SKM-1 treated with dmso at 0.1 percent for 144 hours (cell line): ENCODE data around the gene GORASP1.
A peak's percentile ranks its signal among the peaks of the same experiment; 100 is the strongest.

ENCODE experiments used
- DNase-seq: peaks from one replicate; lab custom pipeline; 2025; ENCODE audit not compliant: unreplicated experiment; lab: John Stamatoyannopoulos, UW

GORASP1 gene

GRCh38 chr3:39141171-39141995, 34.0 kb upstream of the GORASP1 start:
- peak; percentile 15 for DNase-seq

- DNase-seq = no peak
Observed at GRCh38 chr3:39140341-39140971, 33.0 kb upstream of the GORASP1 start.

DNA sequence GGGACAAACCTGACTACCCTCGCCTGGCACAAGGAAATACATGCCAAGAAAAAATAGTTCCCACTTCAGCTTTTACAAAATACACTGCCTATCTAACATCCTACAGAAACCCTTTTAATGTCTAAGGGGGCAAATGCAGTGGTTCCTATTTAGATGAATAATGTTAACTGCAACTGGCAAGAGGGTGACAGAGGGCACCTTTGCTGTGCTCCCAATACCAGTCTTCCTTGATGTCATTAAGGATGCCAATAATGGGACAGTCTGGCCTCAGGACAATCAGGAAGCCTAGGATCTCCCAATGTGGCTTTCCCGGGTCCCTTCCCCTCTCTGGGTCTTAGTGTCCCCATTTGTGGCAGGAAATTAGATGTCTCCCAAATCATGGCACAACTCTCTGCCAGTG, 32.0 kb upstream of the GORASP1 start:
- no peak for DNase-seq

GRCh38 chr3:39138804-39139415, 31.5 kb upstream of the GORASP1 start:
- no peak for DNase-seq

- DNase-seq = no peak
Observed at GRCh38 chr3:39137991-39138803, 30.8 kb upstream of the GORASP1 start.

- no peak for DNase-seq
Observed at GRCh38 chr3:39137435-39137936, 30.1 kb upstream of the GORASP1 start.

GRCh38 chr3:39136533-39137434, 29.4 kb upstream of the GORASP1 start:
- no peak for DNase-seq

DNA sequence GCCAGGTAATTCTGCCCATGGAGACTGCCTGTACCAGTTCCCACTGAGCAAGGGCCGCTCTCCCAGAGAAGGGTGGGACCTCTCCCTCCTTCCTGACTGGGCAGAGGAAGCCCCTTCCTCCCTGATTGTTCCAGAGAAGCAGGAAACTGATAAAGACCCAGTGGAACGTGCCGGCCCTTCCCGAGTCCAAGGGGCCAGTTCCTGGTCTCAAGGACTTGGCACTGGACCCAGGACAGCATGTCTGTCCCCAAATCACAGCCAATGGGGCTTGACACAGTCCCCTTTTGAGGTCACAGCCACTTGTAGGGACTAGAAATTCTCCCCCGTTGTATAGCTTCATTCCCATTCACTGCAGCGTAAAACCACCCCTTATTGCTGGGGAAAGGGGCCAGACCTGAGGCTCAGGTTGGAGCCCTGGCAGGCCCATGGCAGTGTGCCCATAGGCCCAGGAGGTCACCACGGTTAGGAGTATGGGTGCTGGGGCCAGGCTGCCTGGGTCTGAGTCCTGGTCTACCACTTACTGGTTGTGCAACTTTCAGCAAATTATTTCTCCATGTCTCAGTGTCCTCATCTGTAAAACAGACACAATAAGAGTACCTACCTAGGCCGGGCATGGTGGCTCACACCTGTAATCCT, 27.9 kb upstream of the GORASP1 start:
- no peak for DNase-seq

GRCh38 chr3:39134305-39134704, 26.9 kb upstream of the GORASP1 start:
- DNase-seq = no peak

GRCh38 chr3:39133822-39134221, 26.4 kb upstream of the GORASP1 start:
- DNase-seq = no peak

DNA sequence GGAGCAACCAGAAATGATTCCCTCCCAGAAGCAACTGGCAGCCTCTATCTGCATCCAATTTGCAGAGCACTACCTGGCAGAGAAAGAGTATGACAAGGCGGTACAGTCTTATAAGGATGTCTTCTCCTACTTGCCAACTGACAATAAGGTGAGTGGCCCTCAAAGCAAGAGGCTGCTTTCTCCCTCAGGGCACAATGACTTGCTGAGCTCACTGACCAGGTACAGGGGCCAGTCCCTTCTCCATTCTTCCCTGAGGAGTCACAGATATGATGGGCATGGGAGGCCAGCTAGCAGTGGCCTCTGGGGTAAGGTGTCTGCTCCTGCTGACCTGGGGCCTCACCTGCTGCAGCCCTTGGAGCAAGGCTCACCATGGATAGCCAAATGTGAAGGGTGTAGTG, 25.7 kb upstream of the GORASP1 start:
- no peak for DNase-seq

- no peak for DNase-seq
Observed at GRCh38 chr3:39132096-39133092, 25.0 kb upstream of the GORASP1 start.

DNA sequence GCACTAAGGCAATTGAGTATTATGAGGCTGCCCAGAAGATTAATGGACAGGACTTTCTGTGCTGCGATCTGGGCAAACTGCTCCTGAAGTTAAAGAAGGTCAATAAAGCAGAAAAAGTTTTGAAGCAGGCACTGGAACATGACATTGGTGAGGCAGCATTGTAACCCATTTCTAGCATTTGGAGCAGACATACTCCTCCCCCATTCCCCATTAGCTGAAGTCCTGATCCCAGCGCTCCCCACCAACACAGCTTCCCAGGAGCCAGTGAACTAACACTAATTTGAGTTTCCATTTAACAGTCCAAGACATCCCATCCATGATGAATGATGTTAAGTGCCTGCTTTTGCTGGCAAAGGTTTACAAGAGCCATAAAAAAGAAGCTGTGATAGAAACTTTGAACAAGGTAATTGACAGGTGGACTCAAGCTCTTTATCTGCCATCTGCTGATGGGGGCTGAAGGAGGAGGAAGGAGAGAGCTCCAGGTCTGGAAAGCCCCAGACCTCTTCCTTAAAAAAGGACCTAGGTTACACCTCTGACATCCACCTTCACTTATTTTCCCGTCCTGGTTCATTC, 23.4 kb upstream of the GORASP1 start:
- no peak for DNase-seq

GRCh38 chr3:39130026-39130425, 22.6 kb upstream of the GORASP1 start:
- DNase-seq = no peak

- no peak for DNase-seq
Observed at GRCh38 chr3:39128951-39129350, 21.5 kb upstream of the GORASP1 start.

DNA sequence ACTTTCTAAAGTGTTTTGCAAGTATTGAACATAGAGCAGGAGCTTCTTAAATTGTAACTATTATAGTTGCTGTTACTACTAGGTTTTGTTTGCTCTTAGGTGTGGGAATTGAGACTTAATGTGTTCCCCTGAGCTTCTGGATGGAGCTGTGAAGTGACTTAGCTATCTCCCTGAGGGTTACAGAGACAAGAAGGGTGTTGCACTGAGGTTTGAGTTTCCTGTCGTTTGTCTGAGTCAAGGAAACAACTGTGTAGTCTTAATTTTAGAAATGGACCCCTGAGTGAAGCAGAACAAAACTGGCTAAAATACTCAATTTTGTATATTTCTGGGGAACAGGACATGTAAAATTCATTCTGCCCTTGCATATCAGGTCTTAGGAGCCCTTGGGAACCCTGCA, 20.5 kb upstream of the GORASP1 start:
- DNase-seq = no peak

- DNase-seq = no peak
Observed at GRCh38 chr3:39127269-39127907, 20.0 kb upstream of the GORASP1 start.
